ENCODE results near the gene OXSM.

DNA sequence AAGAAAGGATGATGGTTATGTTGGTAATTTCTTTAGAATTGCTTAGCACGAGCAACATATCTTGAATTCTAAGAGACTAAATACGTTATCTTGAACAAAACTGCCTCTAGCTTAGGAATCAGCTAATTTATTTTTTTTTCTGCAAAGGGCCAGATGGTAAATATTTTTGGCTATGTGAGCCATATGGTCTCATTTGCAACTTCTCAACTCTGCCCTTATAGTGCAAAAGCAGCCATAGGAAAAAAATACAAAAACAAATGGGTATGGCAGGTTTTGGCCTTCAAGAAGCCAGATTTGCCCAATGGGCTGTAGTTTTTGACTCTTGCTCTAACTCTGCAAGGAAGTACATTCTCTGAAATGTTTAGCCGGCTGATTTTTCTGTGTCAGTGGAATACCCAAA is 11.9 kb downstream of the OXSM start:
- TF ChIP-seq, protein P1, sequence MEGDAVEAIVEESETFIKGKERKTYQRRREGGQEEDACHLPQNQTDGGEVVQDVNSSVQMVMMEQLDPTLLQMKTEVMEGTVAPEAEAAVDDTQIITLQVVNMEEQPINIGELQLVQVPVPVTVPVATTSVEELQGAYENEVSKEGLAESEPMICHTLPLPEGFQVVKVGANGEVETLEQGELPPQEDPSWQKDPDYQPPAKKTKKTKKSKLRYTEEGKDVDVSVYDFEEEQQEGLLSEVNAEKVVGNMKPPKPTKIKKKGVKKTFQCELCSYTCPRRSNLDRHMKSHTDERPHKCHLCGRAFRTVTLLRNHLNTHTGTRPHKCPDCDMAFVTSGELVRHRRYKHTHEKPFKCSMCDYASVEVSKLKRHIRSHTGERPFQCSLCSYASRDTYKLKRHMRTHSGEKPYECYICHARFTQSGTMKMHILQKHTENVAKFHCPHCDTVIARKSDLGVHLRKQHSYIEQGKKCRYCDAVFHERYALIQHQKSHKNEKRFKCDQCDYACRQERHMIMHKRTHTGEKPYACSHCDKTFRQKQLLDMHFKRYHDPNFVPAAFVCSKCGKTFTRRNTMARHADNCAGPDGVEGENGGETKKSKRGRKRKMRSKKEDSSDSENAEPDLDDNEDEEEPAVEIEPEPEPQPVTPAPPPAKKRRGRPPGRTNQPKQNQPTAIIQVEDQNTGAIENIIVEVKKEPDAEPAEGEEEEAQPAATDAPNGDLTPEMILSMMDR (IDR thresholded peaks at IDR 0.05): no peak
- no peak for TF ChIP-seq POLR2A (IDR thresholded peaks at IDR 0.05)
